Esophagus muscularis mucosa (tissue), 4 donors: ENCODE results near the gene NMNAT3. TPM values are rescaled to one million over a fixed set of nuclear protein-coding genes. Genes with fewer than 3 reads are reported as not detected.
A peak's percentile ranks its signal among the peaks of the same experiment; 100 is the strongest.

Source experiments
- DNase-seq: peaks from one replicate; pipeline ENCODE4 v3.0.0-alpha.2; 2017; ENCODE audit errors: extremely low spot score
- H3K27ac ChIP-seq, 4 donors: fragments of 200-600 bp; sonication (generic); replicated peaks in 1 of 4; 1 replicate in 3 of 4; 2 replicates in 1 of 4; pipeline ENCODE4 v1.5.1; 2016 to 2019; ENCODE audit warnings: mild to moderate bottlenecking in 1 of 4
- H3K27me3 ChIP-seq, 4 donors: fragments of 200-600 bp; sonication (generic); one replicate each; pipeline versions ENCODE4 v1.5.1 to v1.6.0; 2016 to 2019
- H3K36me3 ChIP-seq, 4 donors: fragments of 200-600 bp; sonication (generic); one replicate each; pipeline ENCODE4 v1.5.1; 2016 to 2019
- H3K4me1 ChIP-seq, 4 donors: fragments of 200-600 bp; sonication (generic); one replicate each; pipeline ENCODE4 v1.5.1; 2016 to 2019
- H3K4me3 ChIP-seq, 4 donors: fragments of 200-600 bp; sonication (generic); 1 replicate in 2 of 4; 2 replicates in 2 of 4; pipeline ENCODE4 v1.5.1; 2016 to 2019; ENCODE audit warnings: mild to moderate bottlenecking in 4 of 4, moderate library complexity in 1 of 4
- H3K9me3 ChIP-seq, 4 donors: fragments of 200-600 bp; sonication (generic); 1 replicate in 3 of 4; 2 replicates in 1 of 4; pipeline ENCODE4 v1.5.1; 2016 to 2019
- EP300 ChIP-seq: sonication (generic); formaldehyde crosslinking; IDR thresholded peaks from one replicate; pipeline ENCODE4 v1.6.1; 2017; ENCODE audit warnings: antibody characterized with exemption
- POLR2A ChIP-seq: fragments of 450-650 bp; IDR thresholded peaks from one replicate; pipeline ENCODE4 v1.6.1; 2017; ENCODE audit warnings: antibody characterized with exemption, moderate library complexity, mild to moderate bottlenecking, low read depth
- POLR2AphosphoS5 ChIP-seq, 2 donors: sonication (generic); formaldehyde crosslinking; IDR thresholded peaks; one replicate each; pipeline ENCODE4 v1.6.1; 2017; ENCODE audit warnings: antibody characterized with exemption in 2 of 2
- WGBS: methylation state at CpG from one replicate; pipeline ENCODE4 v1.1.5; 2018; 5-methylcytosine and 5-hydroxymethylcytosine counted together
- intact Hi-C: fragments of 100-400 bp; cut with DNase I; formaldehyde crosslinking; loops from one replicate; pipeline ENCODE4 v1.15.1; 2023
- total RNA-seq, 4 donors: library from RNA; depleted of rRNA; stranded (reverse); fragments of >200 nt; gene quantifications; one replicate each; pipeline versions ENCODE4 v1.1.0 to v1.2.1, GENCODE V29; 2016
- TF ChIP-seq, protein P1 (sequence below), 3 experiments: fragments of 200-600 bp in 2 of 3; fragments of 450-650 bp in 1 of 3; sonication (generic) in 2 of 3; IDR thresholded peaks; one replicate each; pipeline ENCODE4 v1.5.1; 2017 to 2019; ENCODE audit warnings: antibody characterized with exemption in 3 of 3, mild to moderate bottlenecking in 2 of 3, moderate library complexity in 1 of 3

Gene NMNAT3
- total RNA-seq, 4 donors from 2014 or later, result 10.7 to 15.6 (median 11.4) TPM

DNA sequence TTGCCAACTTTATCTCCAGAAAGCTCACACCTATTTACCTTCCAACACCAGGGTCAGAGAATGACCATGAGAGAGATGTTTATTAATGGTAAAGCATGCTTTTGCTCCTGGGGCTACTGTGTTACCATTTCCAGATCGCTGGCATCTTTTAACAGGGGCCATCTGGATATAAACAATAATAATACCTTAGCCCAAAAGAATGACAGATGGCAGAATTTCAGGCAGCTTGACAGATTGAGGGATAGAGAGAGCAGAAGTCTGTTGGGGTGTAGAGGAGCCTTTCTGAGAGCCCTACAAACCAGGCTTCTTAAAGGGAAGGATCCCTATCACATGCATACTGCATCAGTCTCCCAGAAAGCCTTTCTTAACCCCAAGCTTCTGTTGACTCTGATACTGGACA is 156.0 kb downstream of the NMNAT3 start:
- Histone ChIP-seq H3K4me3 (no peak overlapping the region), H3K27ac (no peak overlapping the region), H3K27me3 (no peaks in the 10 kb centered on the region), H3K36me3 (peaks cover 0 to 16% (median 3%) of the 10 kb centered on the region in 4 donors), H3K4me1 (no peaks in the 10 kb centered on the region), H3K9me3 (no peaks in the 10 kb centered on the region)
- no peak for DNase-seq
- TF ChIP-seq, protein P1, sequence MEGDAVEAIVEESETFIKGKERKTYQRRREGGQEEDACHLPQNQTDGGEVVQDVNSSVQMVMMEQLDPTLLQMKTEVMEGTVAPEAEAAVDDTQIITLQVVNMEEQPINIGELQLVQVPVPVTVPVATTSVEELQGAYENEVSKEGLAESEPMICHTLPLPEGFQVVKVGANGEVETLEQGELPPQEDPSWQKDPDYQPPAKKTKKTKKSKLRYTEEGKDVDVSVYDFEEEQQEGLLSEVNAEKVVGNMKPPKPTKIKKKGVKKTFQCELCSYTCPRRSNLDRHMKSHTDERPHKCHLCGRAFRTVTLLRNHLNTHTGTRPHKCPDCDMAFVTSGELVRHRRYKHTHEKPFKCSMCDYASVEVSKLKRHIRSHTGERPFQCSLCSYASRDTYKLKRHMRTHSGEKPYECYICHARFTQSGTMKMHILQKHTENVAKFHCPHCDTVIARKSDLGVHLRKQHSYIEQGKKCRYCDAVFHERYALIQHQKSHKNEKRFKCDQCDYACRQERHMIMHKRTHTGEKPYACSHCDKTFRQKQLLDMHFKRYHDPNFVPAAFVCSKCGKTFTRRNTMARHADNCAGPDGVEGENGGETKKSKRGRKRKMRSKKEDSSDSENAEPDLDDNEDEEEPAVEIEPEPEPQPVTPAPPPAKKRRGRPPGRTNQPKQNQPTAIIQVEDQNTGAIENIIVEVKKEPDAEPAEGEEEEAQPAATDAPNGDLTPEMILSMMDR (IDR thresholded peaks at IDR 0.05), result no peak
- TF ChIP-seq EP300, result no peak
- TF ChIP-seq POLR2A, result no peak
- no peak for TF ChIP-seq POLR2AphosphoS5 (IDR thresholded peaks at IDR 0.05)
- WGBS, result 22% methylated on average over 1 of the region's 1 CpG
- intact Hi-C loops, result no loop called here

DNA sequence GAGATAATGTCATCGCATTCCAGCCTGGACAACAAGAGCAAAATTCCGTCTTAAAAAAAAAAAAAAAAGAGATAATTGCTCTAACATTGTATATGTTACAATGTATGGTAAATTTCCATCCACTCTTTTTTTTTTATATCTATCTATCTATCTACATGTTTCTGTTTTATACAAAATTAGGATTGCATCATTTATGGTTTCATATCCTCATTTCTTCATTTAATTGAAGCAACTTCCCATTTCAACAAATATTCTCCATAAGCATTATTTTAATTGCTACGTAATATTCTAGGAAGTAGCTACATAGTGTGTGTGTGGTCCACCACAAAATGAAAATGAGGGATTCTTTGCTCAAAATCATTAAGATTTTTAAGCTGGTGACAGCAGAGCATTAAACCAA is 156.6 kb downstream of the NMNAT3 start:
- no peaks in the 10 kb centered on the region for H3K9me3 ChIP-seq
- H3K36me3 ChIP-seq, result peaks cover 0 to 13% (median 0%) of the 10 kb centered on the region in 4 donors
- intact Hi-C loops, result no loop called here
- no peaks in the 10 kb centered on the region for H3K4me1 ChIP-seq
- WGBS, result 88% methylated on average over 3 of the region's 3 CpGs
- TF ChIP-seq EP300 (no peak), POLR2AphosphoS5 (IDR thresholded peaks at IDR 0.05) (no peak), POLR2A (no peak)
- TF ChIP-seq, protein P1 (IDR thresholded peaks at IDR 0.05), result no peak
- H3K4me3 ChIP-seq, result no peak overlapping the region
- no peak for DNase-seq
- no peak overlapping the region for H3K27ac ChIP-seq
- H3K27me3 ChIP-seq, result no peaks in the 10 kb centered on the region

DNA sequence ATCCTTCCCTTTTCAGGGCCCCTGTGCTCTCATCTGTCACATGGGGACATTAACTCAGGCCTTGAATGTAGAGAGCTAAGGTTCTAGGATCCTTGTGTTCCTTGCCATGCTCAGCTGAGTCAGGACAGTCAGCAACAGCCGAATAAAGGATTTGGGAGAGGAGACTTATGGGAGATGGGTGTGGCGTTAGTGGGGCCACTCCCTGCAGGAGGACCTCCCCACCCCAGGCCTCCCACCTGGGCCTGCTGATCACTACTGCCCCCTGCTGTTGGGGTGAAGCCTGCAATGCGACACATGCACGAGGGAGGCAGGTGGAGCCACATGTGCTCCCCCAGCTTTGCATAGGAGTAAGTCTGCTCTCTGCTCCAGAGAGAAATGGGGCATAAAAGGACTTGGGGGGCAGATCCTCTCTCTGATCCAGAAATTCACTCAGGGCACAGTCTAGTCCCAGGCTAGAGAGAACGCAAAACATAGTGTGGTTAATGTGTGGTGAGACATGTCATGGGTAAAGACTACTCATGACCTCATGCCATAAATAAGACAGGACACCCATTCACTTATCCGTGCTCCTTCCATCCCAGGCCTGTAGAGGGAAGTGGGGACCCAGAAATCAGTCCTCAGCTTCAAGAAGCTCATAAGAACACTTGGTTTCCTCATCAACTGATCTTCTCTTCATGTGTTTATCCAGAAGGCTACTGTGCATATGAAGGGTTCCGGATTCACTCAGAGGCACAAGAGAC is 157.6 kb downstream of the NMNAT3 start:
- WGBS, result 78% methylated on average over 5 of the region's 7 CpGs
- H3K4me3 ChIP-seq, result no peak overlapping the region
- peak; percentile 84 for DNase-seq
- H3K9me3 ChIP-seq, result no peaks in the 10 kb centered on the region
- H3K36me3 ChIP-seq, result peaks cover 0 to 12% (median 0%) of the 10 kb centered on the region in 4 donors
- TF ChIP-seq, protein P1 (IDR thresholded peaks at IDR 0.05), result peak in 2 of 3 experiments; percentile 6 to 9
- TF ChIP-seq POLR2AphosphoS5 (IDR thresholded peaks at IDR 0.05), result no peak
- H3K27ac ChIP-seq, result no peak overlapping the region
- no peaks in the 10 kb centered on the region for H3K4me1 ChIP-seq
- no peaks in the 10 kb centered on the region for H3K27me3 ChIP-seq
- intact Hi-C loops, result no loop called here

DNA sequence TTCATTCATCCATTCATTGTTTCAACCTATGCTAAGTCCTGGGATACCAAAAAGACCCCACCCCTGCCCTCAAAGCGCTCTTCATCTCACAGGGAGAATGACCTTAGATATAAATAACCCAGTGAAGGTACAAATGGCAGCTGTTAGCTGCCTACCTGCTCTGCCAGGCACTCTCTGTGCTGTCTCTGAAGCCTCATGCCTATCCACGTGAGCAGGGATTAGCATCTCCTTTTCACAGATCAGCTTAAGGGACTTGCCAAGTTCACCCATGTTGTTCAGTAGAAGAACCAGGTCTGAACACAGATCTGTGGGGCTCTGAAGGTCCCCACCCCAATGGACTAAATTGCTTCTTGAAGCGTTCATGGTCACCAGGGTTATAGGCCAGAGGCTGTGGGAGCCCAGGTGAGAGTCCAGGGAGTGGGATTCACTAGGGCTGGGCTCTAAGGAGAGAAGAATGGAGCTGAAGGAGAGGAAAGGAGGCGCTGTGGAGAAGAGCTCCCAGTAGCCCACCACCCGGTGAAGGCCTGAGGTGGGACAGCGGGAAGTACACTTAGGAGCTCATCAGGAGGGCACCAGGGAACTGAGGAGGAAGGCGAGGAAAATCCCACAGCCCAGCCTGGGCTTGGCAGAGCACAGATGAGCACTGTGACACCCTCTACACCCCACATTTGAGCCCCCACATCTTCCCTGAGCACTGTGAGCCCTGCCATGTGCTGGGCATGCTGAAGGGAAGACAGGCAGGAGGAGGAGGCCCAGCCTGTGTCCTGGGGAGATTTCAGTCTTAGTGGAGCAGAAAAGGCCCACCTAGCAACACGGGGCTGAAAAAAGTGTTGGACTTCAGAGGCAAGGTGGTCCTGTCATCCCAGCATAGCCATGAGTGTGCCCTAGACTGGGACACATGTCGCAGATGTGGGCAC is 158.6 kb downstream of the NMNAT3 start:
- intact Hi-C loops, result no loop called here
- H3K27me3 ChIP-seq, result no peaks in the 10 kb centered on the region
- TF ChIP-seq POLR2AphosphoS5 (IDR thresholded peaks at IDR 0.05), result no peak
- TF ChIP-seq, protein P1 (IDR thresholded peaks at IDR 0.05), result no peak
- WGBS, result 97% methylated on average over 9 of the region's 9 CpGs
- H3K36me3 ChIP-seq, result peaks cover 0 to 12% (median 0%) of the 10 kb centered on the region in 4 donors
- DNase-seq, result peak; percentile 74
- H3K9me3 ChIP-seq, result no peaks in the 10 kb centered on the region
- no peak overlapping the region for H3K4me3 ChIP-seq
- H3K4me1 ChIP-seq, result no peaks in the 10 kb centered on the region
- H3K27ac ChIP-seq, result no peak overlapping the region
